Liver (tissue), 5 donors: ENCODE data around the gene CALU. TPM values are rescaled to one million over a fixed set of nuclear protein-coding genes. Genes with fewer than 3 reads are reported as not detected.

ENCODE experiments used
- polyA plus RNA-seq, 2 donors: library from polyadenylated mRNA; stranded (reverse) in 1 of 2; unstranded in 1 of 2; fragments of 200-250 nt in 1 of 2; fragments of >200 nt in 1 of 2; fragmentation: Nextera tagmentation in 1 of 2; extraction: Ambion mirVana in 1 of 2; gene quantifications; one replicate each; pipeline versions ENCODE4 v1.2.1 to v1.2.3, GENCODE V29; 2013 to 2015
- small RNA-seq: library from RNA; depleted of rRNA; stranded (forward); fragments of <200 nt; gene quantifications from one replicate; pipeline ENCODE3, GENCODE V24; 2014
- total RNA-seq, 2 donors: library from RNA; depleted of rRNA; stranded (reverse); fragments of >200 nt; gene quantifications; one replicate each; pipeline ENCODE4 v1.2.3, GENCODE V29; 2014
- donor health status: healthy.
- donor health status: healthy.
- donor health status: healthy.

The CALU gene
- total and polyA plus RNA-seq, 4 donors, result 37.1 to 57.9 (median 42.5) TPM

Small RNAs within 50 kb of the gene (small RNA-seq; reads per million reads assigned to genes)
- gene RN7SL81P (not detected), gene RNA5SP242 (4.2 reads per million, percentile 92 among the genes with 10 or more reads in this experiment), gene RNA5SP243 (0.13 reads per million)

Other genes with a start within 250 kb of the CALU start
- gene GARIN1A, start 67.1 kb upstream of the CALU start, total RNA-seq, result under 1 TPM; 0.19 to 0.50 TPM
- gene GARIN1A, start 67.1 kb upstream of the CALU start, polyA plus RNA-seq, result under 1 TPM; 0.08 to 0.19 TPM
- gene OPN1SW, start 36.4 kb downstream of the CALU start, total RNA-seq, result not detected
- gene OPN1SW, start 36.4 kb downstream of the CALU start, polyA plus RNA-seq, result under 1 TPM in 1 of 2 donors, not detected in 1; 0.29 TPM
- under 1 TPM; 0.09 to 0.59 TPM for gene CCDC136, start 52.6 kb downstream of the CALU start, total RNA-seq
- under 1 TPM; 0.22 TPM for gene CCDC136, start 52.6 kb downstream of the CALU start, polyA plus RNA-seq
- 1 to 10 TPM in 1 of 2 donors, under 1 TPM in 1; 0.70 to 2.3 TPM for gene FLNC, start 91.0 kb downstream of the CALU start, total RNA-seq
- under 1 TPM; 0.03 to 0.37 TPM for gene FLNC, start 91.0 kb downstream of the CALU start, polyA plus RNA-seq
- gene ATP6V1F, start 123.5 kb downstream of the CALU start, total RNA-seq, result 10 to 100 TPM; 23.1 to 25.6 TPM
- gene ATP6V1F, start 123.5 kb downstream of the CALU start, polyA plus RNA-seq, result 100 to 1,000 TPM in 1 of 2 donors, 10 to 100 TPM in 1; 68.6 to 111 TPM
- under 1 TPM; 0.05 to 0.08 TPM for gene KCP, start 171.3 kb downstream of the CALU start, total RNA-seq
- under 1 TPM in 1 of 2 donors, not detected in 1; 0.02 TPM for gene KCP, start 171.3 kb downstream of the CALU start, polyA plus RNA-seq
- 1 to 10 TPM; 4.4 to 6.2 TPM for gene IRF5, start 198.6 kb downstream of the CALU start, total RNA-seq
- 1 to 10 TPM; 4.3 to 4.6 TPM for gene IRF5, start 198.6 kb downstream of the CALU start, polyA plus RNA-seq